Sigmoid colon (tissue), 7 donors: ENCODE measurements around the gene NOVA2. TPM values are rescaled to one million over a fixed set of nuclear protein-coding genes. Genes with fewer than 3 reads are reported as not detected.

Source experiments
- DNase-seq: peaks from one replicate; pipeline ENCODE4 v3.0.0-alpha.2; 2019
- H3K27ac ChIP-seq, 4 donors: fragments of 200-600 bp; sonication (generic); one replicate each; pipeline ENCODE4 v1.5.1; 2016 to 2019; ENCODE audit warnings: mild to moderate bottlenecking in 1 of 4
- H3K27me3 ChIP-seq, 3 donors: fragments of 200-600 bp; sonication (generic); one replicate each; pipeline ENCODE4 v1.5.1; 2019; ENCODE audit warnings: mild to moderate bottlenecking in 1 of 3
- H3K36me3 ChIP-seq, 4 donors: fragments of 200-600 bp; sonication (generic); one replicate each; pipeline ENCODE4 v1.5.1; 2016 to 2019
- H3K4me1 ChIP-seq, 4 donors: fragments of 200-600 bp; sonication (generic); one replicate each; pipeline ENCODE4 v1.5.1; 2017 to 2019
- H3K4me3 ChIP-seq, 4 donors: fragments of 200-600 bp; sonication (generic); one replicate each; pipeline ENCODE4 v1.5.1; 2017 to 2019; ENCODE audit warnings: mild to moderate bottlenecking in 2 of 4, moderate library complexity in 1 of 4
- H3K9me3 ChIP-seq, 4 donors: fragments of 200-600 bp in 3 of 4; sonication (generic) in 3 of 4; one replicate each; pipeline versions ENCODE4 v1.5.1 to v1.6.1; 2013 to 2019
- EP300 ChIP-seq, 4 donors: sonication (generic); formaldehyde crosslinking; IDR thresholded peaks; one replicate each; pipeline ENCODE4 v1.6.1; 2017; ENCODE audit warnings: antibody characterized with exemption in 4 of 4
- POLR2A ChIP-seq, 2 donors: fragments of 450-650 bp; IDR thresholded peaks; one replicate each; pipeline ENCODE4 v1.6.1; 2016; ENCODE audit warnings: antibody characterized with exemption in 2 of 2, mild to moderate bottlenecking in 2 of 2, moderate library complexity in 2 of 2
- POLR2AphosphoS5 ChIP-seq, 4 donors: sonication (generic); formaldehyde crosslinking; IDR thresholded peaks; one replicate each; pipeline ENCODE4 v1.6.1; 2017; ENCODE audit warnings: antibody characterized with exemption in 4 of 4
- WGBS, 2 donors: extraction: QIAGEN DNeasy Blood & Tissue Kit; methylation state at CpG; one replicate each; pipeline ENCODE4 v1.1.7; 2013; 5-methylcytosine and 5-hydroxymethylcytosine counted together
- intact Hi-C: fragments of 100-400 bp; cut with DNase I; formaldehyde crosslinking; loops from one replicate; pipeline ENCODE4 v1.15.1; 2023
- polyA plus RNA-seq, 3 donors: library from polyadenylated mRNA; stranded (reverse); fragments of 200-250 nt; gene quantifications; one replicate each; pipeline ENCODE4 v1.2.3, GENCODE V29; 2013
- total RNA-seq, 4 donors: library from RNA; depleted of rRNA; stranded (reverse); fragments of >200 nt; gene quantifications; one replicate each; pipeline ENCODE4 v1.1.0, GENCODE V29; 2016
- TF ChIP-seq, protein P1 (sequence below), 4 experiments: fragments of 450-650 bp in 3 of 4; fragments of 200-600 bp in 1 of 4; IDR thresholded peaks; one replicate each; pipeline ENCODE4 v1.5.1; 2016 to 2019; ENCODE audit warnings: antibody characterized with exemption in 4 of 4, mild to moderate bottlenecking in 3 of 4, moderate library complexity in 2 of 4
- donor health status: healthy with polysubstance abuse.
- donor health status: Bipolar disorder and iron deficiency.
- donor health status: healthy.

The NOVA2 gene, protein sequence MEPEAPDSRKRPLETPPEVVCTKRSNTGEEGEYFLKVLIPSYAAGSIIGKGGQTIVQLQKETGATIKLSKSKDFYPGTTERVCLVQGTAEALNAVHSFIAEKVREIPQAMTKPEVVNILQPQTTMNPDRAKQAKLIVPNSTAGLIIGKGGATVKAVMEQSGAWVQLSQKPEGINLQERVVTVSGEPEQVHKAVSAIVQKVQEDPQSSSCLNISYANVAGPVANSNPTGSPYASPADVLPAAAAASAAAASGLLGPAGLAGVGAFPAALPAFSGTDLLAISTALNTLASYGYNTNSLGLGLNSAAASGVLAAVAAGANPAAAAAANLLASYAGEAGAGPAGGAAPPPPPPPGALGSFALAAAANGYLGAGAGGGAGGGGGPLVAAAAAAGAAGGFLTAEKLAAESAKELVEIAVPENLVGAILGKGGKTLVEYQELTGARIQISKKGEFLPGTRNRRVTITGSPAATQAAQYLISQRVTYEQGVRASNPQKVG
- total RNA-seq (1 to 10 TPM in 2 of 4 donors, under 1 TPM in 2; 0.36 to 3.0 (median 1.2) TPM), polyA plus RNA-seq (1 to 10 TPM in 1 of 3 donors, under 1 TPM in 2; 0.23 to 1.1 (median 0.60) TPM)

DNA sequence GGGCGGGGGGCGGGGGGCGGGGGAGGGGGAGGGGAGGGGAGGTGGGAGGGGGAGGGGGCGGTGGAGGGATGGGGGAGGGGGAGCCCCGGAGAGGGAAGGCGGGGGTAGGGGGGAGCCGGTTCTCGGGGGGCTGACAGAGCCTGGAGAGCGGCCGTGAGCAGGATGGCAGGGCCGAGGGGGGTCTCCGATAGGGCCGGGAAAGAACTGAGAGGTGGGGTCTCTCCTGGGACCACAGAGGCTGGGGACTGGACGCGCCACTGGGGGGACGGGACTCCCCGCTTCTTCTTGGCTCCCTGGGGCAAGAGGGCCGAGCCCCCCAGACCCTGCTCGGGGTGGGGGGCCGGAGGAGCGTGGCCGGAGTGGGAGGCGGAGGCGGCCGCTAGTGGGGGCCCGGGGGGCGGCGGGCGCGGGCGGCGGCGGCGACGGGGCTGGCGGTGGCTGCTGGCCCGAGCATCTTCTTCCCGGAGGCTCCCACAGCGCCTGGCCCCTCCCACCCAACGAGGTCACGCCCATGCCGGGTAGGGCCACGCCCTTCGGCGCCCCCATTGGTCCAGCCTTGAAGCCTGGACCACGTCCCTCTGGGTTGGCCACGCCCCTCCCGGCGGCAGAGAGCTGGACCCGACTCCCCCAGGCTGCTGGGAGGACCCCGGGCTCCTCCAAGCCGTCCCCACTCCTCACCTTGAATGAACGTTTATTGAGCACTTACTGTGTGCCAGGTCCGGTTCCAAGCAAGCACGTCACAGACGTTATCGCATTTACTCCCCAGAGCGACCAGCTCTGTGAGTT, at the start of gene NOVA2:
NOVA2 (minus strand) TSS at position 313 of the 786 bp plus-strand sequence. CDS start 514 bp downstream, outside the sequence.
- no peaks in the 10 kb centered on the region for H3K9me3 ChIP-seq
- intact Hi-C loops, result no loop called here
- no peaks in the 10 kb centered on the region for H3K36me3 ChIP-seq
- DNase-seq, result peak; percentile 75
- peak within 1 kb of the TSS in 3 of 4 donors; percentile 37 to 65 (median 48) for H3K27ac ChIP-seq
- WGBS, 2 donors, result 9 to 18% methylated on average over 54 of the region's 58 CpGs
- peaks cover 19 to 72% (median 60%) of the 10 kb centered on the region in 3 donors for H3K27me3 ChIP-seq
- TF ChIP-seq POLR2A (IDR thresholded peaks at IDR 0.05) (no peak), POLR2AphosphoS5 (IDR thresholded peaks at IDR 0.05) (peak in 1 of 4 donors; percentile 13)
- H3K4me1 ChIP-seq, result peaks cover 0 to 12% (median 11%) of the 10 kb centered on the region in 4 donors
- peak within 1 kb of the TSS in 3 of 4 donors; percentile 29 to 40 (median 40) for H3K4me3 ChIP-seq

DNA sequence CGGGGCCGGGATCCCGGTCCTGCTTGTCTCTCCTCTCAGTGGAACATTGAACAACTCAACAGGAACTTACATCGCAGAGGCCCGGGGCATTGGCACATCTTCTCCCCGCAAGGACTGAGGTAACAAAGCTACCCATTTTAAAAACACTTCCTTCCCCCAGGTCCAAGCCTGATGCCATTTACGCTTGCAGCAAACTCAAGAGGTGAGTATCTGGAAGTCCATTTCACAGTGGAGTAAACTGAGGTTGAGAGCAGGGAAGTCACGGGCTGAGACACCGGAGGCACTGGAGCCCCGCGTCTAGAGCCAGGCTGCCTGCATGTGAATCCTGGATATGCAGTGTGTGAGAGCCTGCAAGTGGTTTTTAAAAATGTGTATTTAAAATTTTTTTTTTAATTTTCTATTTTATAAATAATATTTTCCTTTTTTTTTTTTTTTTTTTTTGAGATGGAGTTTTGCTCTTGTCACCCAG, 49.7 kb upstream of the NOVA2 start:
- no peak for TF ChIP-seq POLR2AphosphoS5 (IDR thresholded peaks at IDR 0.05)
- TF ChIP-seq, protein P1, sequence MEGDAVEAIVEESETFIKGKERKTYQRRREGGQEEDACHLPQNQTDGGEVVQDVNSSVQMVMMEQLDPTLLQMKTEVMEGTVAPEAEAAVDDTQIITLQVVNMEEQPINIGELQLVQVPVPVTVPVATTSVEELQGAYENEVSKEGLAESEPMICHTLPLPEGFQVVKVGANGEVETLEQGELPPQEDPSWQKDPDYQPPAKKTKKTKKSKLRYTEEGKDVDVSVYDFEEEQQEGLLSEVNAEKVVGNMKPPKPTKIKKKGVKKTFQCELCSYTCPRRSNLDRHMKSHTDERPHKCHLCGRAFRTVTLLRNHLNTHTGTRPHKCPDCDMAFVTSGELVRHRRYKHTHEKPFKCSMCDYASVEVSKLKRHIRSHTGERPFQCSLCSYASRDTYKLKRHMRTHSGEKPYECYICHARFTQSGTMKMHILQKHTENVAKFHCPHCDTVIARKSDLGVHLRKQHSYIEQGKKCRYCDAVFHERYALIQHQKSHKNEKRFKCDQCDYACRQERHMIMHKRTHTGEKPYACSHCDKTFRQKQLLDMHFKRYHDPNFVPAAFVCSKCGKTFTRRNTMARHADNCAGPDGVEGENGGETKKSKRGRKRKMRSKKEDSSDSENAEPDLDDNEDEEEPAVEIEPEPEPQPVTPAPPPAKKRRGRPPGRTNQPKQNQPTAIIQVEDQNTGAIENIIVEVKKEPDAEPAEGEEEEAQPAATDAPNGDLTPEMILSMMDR (IDR thresholded peaks at IDR 0.05), result no peak
- WGBS, 2 donors, result 59 to 60% methylated on average over 11 of the region's 11 CpGs
- peak; percentile 21 for DNase-seq
- intact Hi-C loops, result no loop called here
- Histone ChIP-seq H3K4me3 (no peak overlapping the region), H3K9me3 (no peaks in the 10 kb centered on the region), H3K4me1 (no peaks in the 10 kb centered on the region), H3K36me3 (no peaks in the 10 kb centered on the region), H3K27ac (no peak overlapping the region), H3K27me3 (peaks cover 11 to 61% (median 35%) of the 10 kb centered on the region in 3 donors)

DNA sequence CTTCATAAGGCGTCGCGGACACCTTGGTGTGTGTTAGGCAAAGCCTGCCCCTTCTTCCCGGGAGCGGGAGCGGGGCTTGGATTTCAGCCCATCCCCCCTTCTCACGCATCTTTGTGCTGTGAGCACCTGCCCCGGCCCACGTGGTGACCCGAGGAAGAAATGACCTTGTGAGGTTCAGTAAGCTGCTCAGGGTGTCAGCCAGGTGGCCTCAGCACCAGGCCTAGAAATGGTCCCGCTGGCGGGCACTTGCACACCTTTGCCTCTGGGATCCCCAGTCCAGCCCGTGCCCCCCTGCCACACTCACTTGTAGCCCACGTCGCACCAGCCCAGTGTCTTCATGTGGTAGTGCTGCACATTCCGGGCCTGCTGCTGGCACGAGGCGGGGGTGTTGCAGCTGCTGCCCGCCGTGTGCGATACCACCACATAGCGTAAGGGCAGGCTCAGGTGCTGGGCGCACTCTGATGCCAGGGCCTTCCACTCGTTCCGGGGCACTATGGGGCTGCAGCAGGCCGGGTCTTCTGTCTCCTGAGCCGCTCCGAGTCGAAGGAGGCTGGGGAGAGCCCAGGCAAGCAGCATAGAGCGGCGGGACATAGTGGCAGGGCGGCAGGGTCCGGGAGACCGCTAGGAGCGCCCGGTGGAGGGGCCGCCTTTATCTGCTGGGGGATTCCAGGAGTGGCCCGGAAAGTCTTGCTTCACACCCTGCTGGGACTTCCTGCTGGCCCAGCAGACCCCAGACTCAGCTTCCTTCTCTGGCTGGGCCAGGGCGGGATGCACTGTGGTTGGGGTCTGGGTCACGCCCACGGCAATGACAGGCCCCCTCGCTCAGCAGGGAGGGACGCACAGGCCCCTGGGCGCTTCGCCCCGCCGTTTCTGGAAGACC, 49.0 kb upstream of the NOVA2 start, which contains the start of gene PGLYRP1:
PGLYRP1 (minus strand) TSS at position 623 of the 880 bp plus-strand sequence; CDS start at position 591, 32 bp downstream.
- Histone ChIP-seq H3K27ac (no peak within 1 kb of the TSS), H3K4me3 (no peak within 1 kb of the TSS), H3K36me3 (no peaks in the 10 kb centered on the region), H3K27me3 (peaks cover 11 to 55% (median 35%) of the 10 kb centered on the region in 3 donors), H3K4me1 (no peaks in the 10 kb centered on the region), H3K9me3 (no peaks in the 10 kb centered on the region)
- DNase-seq, result peak; percentile 65
- WGBS, 2 donors, result 24 to 37% methylated on average over 47 of the region's 47 CpGs
- TF ChIP-seq, protein P1 (IDR thresholded peaks at IDR 0.05), result no peak
- TF ChIP-seq POLR2A (IDR thresholded peaks at IDR 0.05) (no peak), EP300 (IDR thresholded peaks at IDR 0.05) (no peak), POLR2AphosphoS5 (IDR thresholded peaks at IDR 0.05) (no peak)
- intact Hi-C loops, result no loop called here

DNA sequence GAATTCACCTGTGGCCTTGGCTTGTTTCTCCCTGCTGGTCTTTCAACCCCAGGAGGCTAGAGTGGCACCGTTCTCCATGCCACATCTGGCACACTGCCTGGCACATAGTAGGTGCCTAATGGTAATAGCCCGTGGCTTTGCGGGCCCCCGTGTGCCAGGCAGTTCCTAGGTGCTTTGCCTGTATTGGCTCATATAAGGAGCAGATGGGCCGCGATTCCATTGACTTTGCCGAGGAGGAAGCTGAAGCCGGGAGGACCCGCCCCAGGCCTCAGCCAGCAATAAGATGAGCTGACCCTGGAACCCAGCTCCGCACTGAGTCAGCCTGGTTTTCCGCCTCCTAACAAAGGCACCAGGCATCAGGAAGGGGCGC, 48.4 kb upstream of the NOVA2 start:
- no peaks in the 10 kb centered on the region for H3K36me3 ChIP-seq
- H3K4me3 ChIP-seq, result no peak overlapping the region
- no peak overlapping the region for H3K27ac ChIP-seq
- no peak for DNase-seq
- TF ChIP-seq POLR2A (IDR thresholded peaks at IDR 0.05) (no peak), POLR2AphosphoS5 (IDR thresholded peaks at IDR 0.05) (no peak), EP300 (IDR thresholded peaks at IDR 0.05) (no peak)
- TF ChIP-seq, protein P1 (IDR thresholded peaks at IDR 0.05), result no peak
- peaks cover 0 to 2% (median 0%) of the 10 kb centered on the region in 4 donors for H3K4me1 ChIP-seq
- intact Hi-C loops, result no loop called here
- WGBS, 2 donors, result 13 to 52% methylated on average over 12 of the region's 12 CpGs
- H3K9me3 ChIP-seq, result no peaks in the 10 kb centered on the region
- peaks cover 11 to 50% (median 35%) of the 10 kb centered on the region in 3 donors for H3K27me3 ChIP-seq
